ENCODE measurements around the gene NXPH3. TPM values are rescaled to one million over a fixed set of nuclear protein-coding genes. Genes with fewer than 3 reads are reported as not detected.

The NXPH3 gene
- total and polyA plus RNA-seq, 2 of the 13 experiments (the other 11 are each of a cell fraction or from before 2014, with no cell fraction given): 0.04 to 0.58 TPM

DNA sequence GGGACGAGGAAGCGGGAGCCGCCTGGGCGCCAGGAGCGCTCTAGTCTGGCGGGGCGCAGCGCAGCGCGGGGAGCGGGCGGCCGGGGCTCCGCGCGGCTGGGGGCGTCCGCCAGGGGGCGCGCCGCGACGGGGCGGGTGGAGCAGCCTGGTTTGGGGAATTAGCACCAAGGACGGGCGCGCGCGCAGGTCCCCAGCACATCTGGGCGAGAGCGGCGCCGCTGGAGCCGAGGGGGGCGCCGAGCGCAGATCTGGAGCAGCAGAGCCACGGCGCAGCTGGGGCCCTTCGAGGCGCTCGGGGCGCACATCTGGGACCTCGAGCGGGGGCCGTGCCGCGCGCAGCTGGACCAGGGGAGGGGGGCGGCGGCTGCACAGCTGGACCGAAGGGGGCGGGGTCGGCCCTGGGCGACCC is at the start of gene NXPH3 (continued):
- TF ChIP-seq ETV5 (CRISPR knock-in tag; IDR thresholded peaks at IDR 0.05; ENCODE audit: borderline replicate concordance): no peak
- TF ChIP-seq, protein P1, sequence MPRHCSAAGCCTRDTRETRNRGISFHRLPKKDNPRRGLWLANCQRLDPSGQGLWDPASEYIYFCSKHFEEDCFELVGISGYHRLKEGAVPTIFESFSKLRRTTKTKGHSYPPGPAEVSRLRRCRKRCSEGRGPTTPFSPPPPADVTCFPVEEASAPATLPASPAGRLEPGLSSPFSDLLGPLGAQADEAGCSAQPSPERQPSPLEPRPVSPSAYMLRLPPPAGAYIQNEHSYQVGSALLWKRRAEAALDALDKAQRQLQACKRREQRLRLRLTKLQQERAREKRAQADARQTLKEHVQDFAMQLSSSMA (CRISPR knock-in tag; IDR thresholded peaks at IDR 0.05): no peak
- no peak for TF ChIP-seq ZNF33B (CRISPR knock-in tag; IDR thresholded peaks at IDR 0.05)
- TF ChIP-seq ZNF546 (CRISPR knock-in tag; conservative IDR thresholded peaks at IDR 0.05): no peak
- no peak for TF ChIP-seq RARA (CRISPR knock-in tag; IDR thresholded peaks at IDR 0.05)
- TF ChIP-seq, protein P2, sequence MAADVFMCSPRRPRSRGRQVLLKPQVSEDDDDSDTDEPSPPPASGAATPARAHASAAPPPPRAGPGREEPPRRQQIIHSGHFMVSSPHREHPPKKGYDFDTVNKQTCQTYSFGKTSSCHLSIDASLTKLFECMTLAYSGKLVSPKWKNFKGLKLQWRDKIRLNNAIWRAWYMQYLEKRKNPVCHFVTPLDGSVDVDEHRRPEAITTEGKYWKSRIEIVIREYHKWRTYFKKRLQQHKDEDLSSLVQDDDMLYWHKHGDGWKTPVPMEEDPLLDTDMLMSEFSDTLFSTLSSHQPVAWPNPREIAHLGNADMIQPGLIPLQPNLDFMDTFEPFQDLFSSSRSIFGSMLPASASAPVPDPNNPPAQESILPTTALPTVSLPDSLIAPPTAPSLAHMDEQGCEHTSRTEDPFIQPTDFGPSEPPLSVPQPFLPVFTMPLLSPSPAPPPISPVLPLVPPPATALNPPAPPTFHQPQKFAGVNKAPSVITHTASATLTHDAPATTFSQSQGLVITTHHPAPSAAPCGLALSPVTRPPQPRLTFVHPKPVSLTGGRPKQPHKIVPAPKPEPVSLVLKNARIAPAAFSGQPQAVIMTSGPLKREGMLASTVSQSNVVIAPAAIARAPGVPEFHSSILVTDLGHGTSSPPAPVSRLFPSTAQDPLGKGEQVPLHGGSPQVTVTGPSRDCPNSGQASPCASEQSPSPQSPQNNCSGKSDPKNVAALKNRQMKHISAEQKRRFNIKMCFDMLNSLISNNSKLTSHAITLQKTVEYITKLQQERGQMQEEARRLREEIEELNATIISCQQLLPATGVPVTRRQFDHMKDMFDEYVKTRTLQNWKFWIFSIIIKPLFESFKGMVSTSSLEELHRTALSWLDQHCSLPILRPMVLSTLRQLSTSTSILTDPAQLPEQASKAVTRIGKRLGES (CRISPR knock-in tag; IDR thresholded peaks at IDR 0.05; ENCODE audit: borderline replicate concordance): no peak
- TF ChIP-seq ONECUT2 (CRISPR knock-in tag; IDR thresholded peaks at IDR 0.05): no peak
- no peak for TF ChIP-seq ARNT (IDR thresholded peaks at IDR 0.05)
- no peak for TF ChIP-seq ZNF260 (CRISPR knock-in tag; IDR thresholded peaks at IDR 0.05; ENCODE audit: borderline replicate concordance, low read depth)
- TF ChIP-seq RXRA (CRISPR knock-in tag; IDR thresholded peaks at IDR 0.05): no peak
- TF ChIP-seq, protein P3, sequence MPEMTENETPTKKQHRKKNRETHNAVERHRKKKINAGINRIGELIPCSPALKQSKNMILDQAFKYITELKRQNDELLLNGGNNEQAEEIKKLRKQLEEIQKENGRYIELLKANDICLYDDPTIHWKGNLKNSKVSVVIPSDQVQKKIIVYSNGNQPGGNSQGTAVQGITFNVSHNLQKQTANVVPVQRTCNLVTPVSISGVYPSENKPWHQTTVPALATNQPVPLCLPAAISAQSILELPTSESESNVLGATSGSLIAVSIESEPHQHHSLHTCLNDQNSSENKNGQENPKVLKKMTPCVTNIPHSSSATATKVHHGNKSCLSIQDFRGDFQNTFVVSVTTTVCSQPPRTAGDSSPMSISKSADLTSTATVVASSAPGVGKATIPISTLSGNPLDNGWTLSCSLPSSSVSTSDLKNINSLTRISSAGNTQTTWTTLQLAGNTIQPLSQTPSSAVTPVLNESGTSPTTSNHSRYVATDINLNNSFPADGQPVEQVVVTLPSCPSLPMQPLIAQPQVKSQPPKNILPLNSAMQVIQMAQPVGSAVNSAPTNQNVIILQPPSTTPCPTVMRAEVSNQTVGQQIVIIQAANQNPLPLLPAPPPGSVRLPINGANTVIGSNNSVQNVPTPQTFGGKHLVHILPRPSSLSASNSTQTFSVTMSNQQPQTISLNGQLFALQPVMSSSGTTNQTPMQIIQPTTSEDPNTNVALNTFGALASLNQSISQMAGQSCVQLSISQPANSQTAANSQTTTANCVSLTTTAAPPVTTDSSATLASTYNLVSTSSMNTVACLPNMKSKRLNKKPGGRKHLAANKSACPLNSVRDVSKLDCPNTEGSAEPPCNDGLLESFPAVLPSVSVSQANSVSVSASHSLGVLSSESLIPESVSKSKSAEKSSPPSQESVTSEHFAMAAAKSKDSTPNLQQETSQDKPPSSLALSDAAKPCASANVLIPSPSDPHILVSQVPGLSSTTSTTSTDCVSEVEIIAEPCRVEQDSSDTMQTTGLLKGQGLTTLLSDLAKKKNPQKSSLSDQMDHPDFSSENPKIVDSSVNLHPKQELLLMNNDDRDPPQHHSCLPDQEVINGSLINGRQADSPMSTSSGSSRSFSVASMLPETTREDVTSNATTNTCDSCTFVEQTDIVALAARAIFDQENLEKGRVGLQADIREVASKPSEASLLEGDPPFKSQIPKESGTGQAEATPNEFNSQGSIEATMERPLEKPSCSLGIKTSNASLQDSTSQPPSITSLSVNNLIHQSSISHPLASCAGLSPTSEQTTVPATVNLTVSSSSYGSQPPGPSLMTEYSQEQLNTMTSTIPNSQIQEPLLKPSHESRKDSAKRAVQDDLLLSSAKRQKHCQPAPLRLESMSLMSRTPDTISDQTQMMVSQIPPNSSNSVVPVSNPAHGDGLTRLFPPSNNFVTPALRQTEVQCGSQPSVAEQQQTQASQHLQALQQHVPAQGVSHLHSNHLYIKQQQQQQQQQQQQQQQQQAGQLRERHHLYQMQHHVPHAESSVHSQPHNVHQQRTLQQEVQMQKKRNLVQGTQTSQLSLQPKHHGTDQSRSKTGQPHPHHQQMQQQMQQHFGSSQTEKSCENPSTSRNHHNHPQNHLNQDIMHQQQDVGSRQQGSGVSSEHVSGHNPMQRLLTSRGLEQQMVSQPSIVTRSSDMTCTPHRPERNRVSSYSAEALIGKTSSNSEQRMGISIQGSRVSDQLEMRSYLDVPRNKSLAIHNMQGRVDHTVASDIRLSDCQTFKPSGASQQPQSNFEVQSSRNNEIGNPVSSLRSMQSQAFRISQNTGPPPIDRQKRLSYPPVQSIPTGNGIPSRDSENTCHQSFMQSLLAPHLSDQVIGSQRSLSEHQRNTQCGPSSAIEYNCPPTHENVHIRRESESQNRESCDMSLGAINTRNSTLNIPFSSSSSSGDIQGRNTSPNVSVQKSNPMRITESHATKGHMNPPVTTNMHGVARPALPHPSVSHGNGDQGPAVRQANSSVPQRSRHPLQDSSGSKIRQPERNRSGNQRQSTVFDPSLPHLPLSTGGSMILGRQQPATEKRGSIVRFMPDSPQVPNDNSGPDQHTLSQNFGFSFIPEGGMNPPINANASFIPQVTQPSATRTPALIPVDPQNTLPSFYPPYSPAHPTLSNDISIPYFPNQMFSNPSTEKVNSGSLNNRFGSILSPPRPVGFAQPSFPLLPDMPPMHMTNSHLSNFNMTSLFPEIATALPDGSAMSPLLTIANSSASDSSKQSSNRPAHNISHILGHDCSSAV (CRISPR knock-in tag; IDR thresholded peaks at IDR 0.05; ENCODE audit: borderline replicate concordance): no peak
- TF ChIP-seq REL (CRISPR knock-in tag; conservative IDR thresholded peaks at IDR 0.05): 0 out of 2 replicates have a peak, but pooled peaks have one; percentile 59
- TF ChIP-seq GATAD1 (CRISPR knock-in tag; IDR thresholded peaks at IDR 0.05): no peak
- TF ChIP-seq, protein P4, sequence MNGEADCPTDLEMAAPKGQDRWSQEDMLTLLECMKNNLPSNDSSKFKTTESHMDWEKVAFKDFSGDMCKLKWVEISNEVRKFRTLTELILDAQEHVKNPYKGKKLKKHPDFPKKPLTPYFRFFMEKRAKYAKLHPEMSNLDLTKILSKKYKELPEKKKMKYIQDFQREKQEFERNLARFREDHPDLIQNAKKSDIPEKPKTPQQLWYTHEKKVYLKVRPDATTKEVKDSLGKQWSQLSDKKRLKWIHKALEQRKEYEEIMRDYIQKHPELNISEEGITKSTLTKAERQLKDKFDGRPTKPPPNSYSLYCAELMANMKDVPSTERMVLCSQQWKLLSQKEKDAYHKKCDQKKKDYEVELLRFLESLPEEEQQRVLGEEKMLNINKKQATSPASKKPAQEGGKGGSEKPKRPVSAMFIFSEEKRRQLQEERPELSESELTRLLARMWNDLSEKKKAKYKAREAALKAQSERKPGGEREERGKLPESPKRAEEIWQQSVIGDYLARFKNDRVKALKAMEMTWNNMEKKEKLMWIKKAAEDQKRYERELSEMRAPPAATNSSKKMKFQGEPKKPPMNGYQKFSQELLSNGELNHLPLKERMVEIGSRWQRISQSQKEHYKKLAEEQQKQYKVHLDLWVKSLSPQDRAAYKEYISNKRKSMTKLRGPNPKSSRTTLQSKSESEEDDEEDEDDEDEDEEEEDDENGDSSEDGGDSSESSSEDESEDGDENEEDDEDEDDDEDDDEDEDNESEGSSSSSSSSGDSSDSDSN (CRISPR knock-in tag; IDR thresholded peaks at IDR 0.05): 0 out of 2 replicates have a peak, but pooled peaks have one; percentile 10
- TF ChIP-seq ESRRA (CRISPR knock-in tag; IDR thresholded peaks at IDR 0.05; ENCODE audit: low read depth): 0 out of 2 replicates have a peak, but pooled peaks have one; percentile 45

Measured in HepG2 (cell line).